Dendritic cell treated with granulocyte-macrophage colony-stimulating factor and Interleukin-4, amounts not matched to agents 40 ng/mL and 50 ng/mL, for 4 days (primary cell): ENCODE data around the gene MPZL2.

Source experiments
- H3K27ac Mint-ChIP-seq: one replicate; pipeline ENCODE4 v1.8.0; 2022; ENCODE audit warnings: mild to moderate bottlenecking, mixed read lengths
- H3K27me3 Mint-ChIP-seq: one replicate; pipeline ENCODE4 v1.8.0; 2022; ENCODE audit warnings: mild to moderate bottlenecking, mixed read lengths
- H3K36me3 Mint-ChIP-seq: one replicate; pipeline ENCODE4 v1.8.0; 2022; ENCODE audit warnings: low read depth, mixed read lengths
- H3K4me1 Mint-ChIP-seq: one replicate; pipeline ENCODE4 v1.8.0; 2022; ENCODE audit warnings: low read depth, mixed read lengths
- H3K4me3 Mint-ChIP-seq: one replicate; pipeline ENCODE4 v1.8.0; 2022; ENCODE audit warnings: mild to moderate bottlenecking, moderate library complexity, mixed read lengths
- H3K9me3 Mint-ChIP-seq: one replicate; pipeline ENCODE4 v1.8.0; 2022; ENCODE audit warnings: mixed read lengths
- intact Hi-C: fragments of 100-400 bp; cut with micrococcal nuclease; formaldehyde crosslinking; loops from one replicate; pipeline ENCODE4 v1.15.0; 2022

Gene MPZL2

GRCh38 chr11:118274186-118274585 lies 10.1 kb upstream of the MPZL2 start:
- Mint-ChIP-seq H3K9me3 (no peaks in the 10 kb centered on the region), H3K27me3 (peaks cover 10% of the 10 kb centered on the region), H3K27ac (no peak overlapping the region), H3K4me3 (no peak overlapping the region), H3K36me3 (no peaks in the 10 kb centered on the region), H3K4me1 (peaks cover 5% of the 10 kb centered on the region)
- intact Hi-C loops = no loop called here

DNA sequence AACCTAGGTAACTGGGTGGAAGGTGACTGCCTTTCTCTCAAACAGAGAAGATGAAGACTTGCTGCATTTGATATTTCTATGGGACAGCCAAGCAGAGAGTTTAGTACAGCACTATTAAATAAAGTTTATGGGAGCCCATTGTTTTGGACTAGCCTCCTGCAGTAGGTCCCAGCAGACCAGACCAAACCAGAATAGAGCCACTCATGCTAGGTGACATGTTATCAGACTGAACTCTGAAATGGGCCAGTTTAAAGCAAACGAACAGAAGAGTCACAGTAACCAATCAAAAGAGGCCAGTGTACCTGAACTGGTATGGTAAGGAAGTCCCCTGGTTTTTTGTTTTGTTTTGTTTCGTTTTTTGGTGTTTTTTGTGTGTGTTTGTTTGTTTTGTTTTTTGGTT lies 7.9 kb upstream of the MPZL2 start:
- H3K27me3 Mint-ChIP-seq = peaks cover 10% of the 10 kb centered on the region
- no peaks in the 10 kb centered on the region for H3K9me3 Mint-ChIP-seq
- H3K4me1 Mint-ChIP-seq = peaks cover 5% of the 10 kb centered on the region
- no peaks in the 10 kb centered on the region for H3K36me3 Mint-ChIP-seq
- intact Hi-C loops = no loop called here
- no peak overlapping the region for H3K27ac Mint-ChIP-seq
- no peak overlapping the region for H3K4me3 Mint-ChIP-seq

DNA sequence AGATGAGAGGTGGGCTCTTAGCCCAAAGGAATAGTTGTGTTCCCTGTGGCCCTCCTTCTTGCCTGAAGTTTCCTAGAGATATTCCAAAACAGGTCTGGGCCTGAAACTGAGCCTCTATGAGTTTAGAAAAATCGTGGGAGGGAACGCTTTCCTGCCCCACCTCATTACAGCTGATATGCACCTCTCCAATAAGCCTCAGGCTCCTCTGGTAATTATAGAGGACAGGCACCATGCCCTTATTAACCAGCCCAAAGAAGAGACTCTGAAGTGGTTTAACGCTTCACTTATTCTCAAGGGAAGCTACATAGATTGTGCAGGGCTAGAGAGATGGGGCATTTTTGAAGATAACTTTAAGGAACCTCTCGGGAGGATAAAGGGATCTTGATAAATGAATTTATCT lies 3.4 kb upstream of the MPZL2 start:
- Mint-ChIP-seq H3K36me3 (no peaks in the 10 kb centered on the region), H3K27ac (no peak overlapping the region), H3K4me1 (peaks cover 43% of the 10 kb centered on the region), H3K27me3 (peaks cover 17% of the 10 kb centered on the region), H3K4me3 (no peak overlapping the region), H3K9me3 (no peaks in the 10 kb centered on the region)
- intact Hi-C loops = no loop called here

DNA sequence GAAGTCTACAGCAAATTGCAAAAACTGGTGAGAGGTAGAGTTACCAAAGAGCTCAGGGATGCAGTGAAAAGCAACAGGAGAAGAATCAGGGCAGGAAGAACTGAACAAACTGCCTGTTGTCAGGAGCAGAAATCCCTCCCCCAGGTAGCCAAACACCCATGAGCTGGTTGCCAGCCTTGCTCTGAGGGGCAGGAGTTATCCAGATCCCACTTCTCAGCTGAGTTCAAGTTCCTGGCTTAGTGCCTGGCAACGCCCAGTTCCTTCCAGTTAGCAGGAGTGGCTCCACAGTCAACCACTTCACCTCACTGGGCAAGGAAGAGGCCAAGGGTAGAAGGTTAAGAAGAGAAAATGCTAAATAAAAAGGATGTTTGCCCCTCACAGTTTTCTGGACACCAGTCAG lies 1.9 kb upstream of the MPZL2 start:
- peaks cover 17% of the 10 kb centered on the region for H3K27me3 Mint-ChIP-seq
- peaks cover 49% of the 10 kb centered on the region for H3K4me1 Mint-ChIP-seq
- H3K9me3 Mint-ChIP-seq = no peaks in the 10 kb centered on the region
- intact Hi-C loops = no loop called here
- no peak overlapping the region for H3K4me3 Mint-ChIP-seq
- no peak overlapping the region for H3K27ac Mint-ChIP-seq
- H3K36me3 Mint-ChIP-seq = no peaks in the 10 kb centered on the region

DNA sequence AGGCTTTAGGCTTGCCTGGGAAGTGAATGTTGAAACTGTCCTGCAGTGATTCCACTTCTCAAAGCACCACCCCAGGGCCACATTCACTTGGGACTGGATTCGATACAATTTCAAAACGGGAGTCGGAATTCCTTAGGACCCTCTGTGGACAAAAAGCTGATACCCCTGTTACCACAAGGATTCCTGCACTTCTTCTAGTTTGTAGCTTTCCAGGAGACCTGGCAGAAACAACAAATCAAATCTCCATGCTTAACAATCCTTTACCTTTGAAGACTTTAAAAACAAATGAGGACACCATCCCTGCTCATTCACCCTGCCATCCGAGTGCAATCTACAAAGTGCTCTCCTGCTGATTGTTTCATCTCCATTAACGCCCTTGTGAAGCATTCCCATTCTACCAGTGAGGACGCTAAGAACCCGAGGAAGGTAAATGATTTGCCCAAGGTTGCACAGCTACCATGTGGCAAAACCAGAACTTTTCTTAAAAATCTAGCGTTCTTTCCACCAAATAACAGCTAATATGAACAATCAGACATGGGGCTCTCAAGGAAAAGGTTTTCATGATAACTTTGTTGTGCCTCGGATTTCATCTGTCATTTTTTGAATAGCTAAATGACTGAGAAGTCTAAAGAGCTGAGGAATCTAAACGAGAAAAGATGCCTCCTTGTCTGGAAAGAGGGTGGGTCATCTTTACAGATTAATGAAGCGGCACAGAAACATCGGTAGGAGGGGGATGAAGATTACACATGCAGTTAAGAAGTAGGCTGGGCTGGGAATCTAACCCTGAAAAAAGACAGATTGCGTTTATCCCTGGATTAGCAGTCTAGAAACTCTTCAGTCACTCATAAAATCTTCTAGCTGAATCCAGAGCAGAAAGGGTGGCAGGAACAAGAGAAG lies 720 bp upstream of the MPZL2 start:
- peak overlapping the region; percentile 72 for H3K4me3 Mint-ChIP-seq
- H3K27me3 Mint-ChIP-seq = peaks cover 17% of the 10 kb centered on the region
- intact Hi-C loops = no loop called here
- H3K27ac Mint-ChIP-seq = peak overlapping the region; percentile 69
- H3K9me3 Mint-ChIP-seq = no peaks in the 10 kb centered on the region
- H3K36me3 Mint-ChIP-seq = no peaks in the 10 kb centered on the region
- peaks cover 46% of the 10 kb centered on the region for H3K4me1 Mint-ChIP-seq

GRCh38 chr11:118263112-118263511 lies 985 bp downstream of the MPZL2 start:
- Mint-ChIP-seq H3K4me3 (no peak overlapping the region), H3K27me3 (peaks cover 14% of the 10 kb centered on the region), H3K27ac (no peak overlapping the region)

DNA sequence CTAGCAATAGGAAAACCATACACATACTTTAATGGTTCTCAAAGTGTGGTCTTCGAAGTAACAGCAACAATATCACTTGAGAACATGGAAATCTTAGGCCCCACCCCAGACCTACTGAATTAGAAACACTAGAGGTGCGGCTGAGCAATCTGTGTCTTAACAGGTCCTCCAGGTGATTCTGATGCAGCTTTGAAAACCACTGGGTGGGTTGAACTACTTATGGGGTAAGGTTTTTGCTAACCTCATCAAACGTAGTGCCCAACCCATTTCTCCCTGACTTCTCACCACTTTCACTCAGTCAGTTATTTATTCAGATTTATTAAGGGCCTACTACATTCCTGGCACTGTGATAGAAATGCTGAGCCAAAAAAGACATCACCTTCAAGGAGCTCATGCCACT lies 3.7 kb downstream of the MPZL2 start:
- intact Hi-C loops = no loop called here
- peaks cover 14% of the 10 kb centered on the region for H3K27me3 Mint-ChIP-seq
- H3K27ac Mint-ChIP-seq = no peak overlapping the region
- H3K36me3 Mint-ChIP-seq = no peaks in the 10 kb centered on the region
- H3K4me3 Mint-ChIP-seq = no peak overlapping the region
- peaks cover 9% of the 10 kb centered on the region for H3K9me3 Mint-ChIP-seq
- peaks cover 33% of the 10 kb centered on the region for H3K4me1 Mint-ChIP-seq

More at GRCh38 chr11:118263112-118263511, 985 bp downstream of the MPZL2 start:
- intact Hi-C loops = no loop called here
- Mint-ChIP-seq H3K9me3 (peaks cover 9% of the 10 kb centered on the region), H3K36me3 (no peaks in the 10 kb centered on the region), H3K4me1 (peaks cover 44% of the 10 kb centered on the region)

DNA sequence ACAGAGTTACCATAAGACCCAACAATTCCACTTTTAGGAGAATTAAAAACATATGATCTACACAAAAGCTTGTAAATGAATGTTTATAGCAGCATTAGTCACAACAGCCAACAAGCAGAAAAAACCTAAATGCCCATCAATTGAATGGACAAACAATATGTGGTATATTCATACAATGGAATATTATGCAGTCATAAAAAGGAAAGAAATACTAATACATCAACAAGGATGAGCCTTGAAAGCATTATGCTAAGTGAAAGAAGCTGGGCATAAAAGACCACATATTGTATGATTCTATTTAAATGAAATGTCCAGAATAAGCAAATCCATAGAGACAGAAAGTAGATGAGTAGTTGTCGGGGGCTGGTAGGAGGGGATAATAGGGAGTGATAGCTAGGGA lies 5.0 kb downstream of the MPZL2 start:
- no peak overlapping the region for H3K27ac Mint-ChIP-seq
- H3K4me3 Mint-ChIP-seq = no peak overlapping the region
- peaks cover 22% of the 10 kb centered on the region for H3K4me1 Mint-ChIP-seq
- intact Hi-C loops = no loop called here
- H3K9me3 Mint-ChIP-seq = peaks cover 9% of the 10 kb centered on the region
- H3K36me3 Mint-ChIP-seq = no peaks in the 10 kb centered on the region
- peaks cover 2% of the 10 kb centered on the region for H3K27me3 Mint-ChIP-seq

GRCh38 chr11:118258410-118258809 lies 5.7 kb downstream of the MPZL2 start:
- Mint-ChIP-seq H3K27me3 (no peaks in the 10 kb centered on the region), H3K36me3 (no peaks in the 10 kb centered on the region), H3K27ac (no peak overlapping the region), H3K4me1 (peaks cover 16% of the 10 kb centered on the region), H3K4me3 (no peak overlapping the region), H3K9me3 (peaks cover 9% of the 10 kb centered on the region)
- intact Hi-C loops = no loop called here

GRCh38 chr11:118252688-118253087 lies 11.4 kb downstream of the MPZL2 start:
- Mint-ChIP-seq H3K4me1 (peaks cover 18% of the 10 kb centered on the region), H3K4me3 (peak overlapping the region; percentile 96), H3K36me3 (peaks cover 6% of the 10 kb centered on the region), H3K27me3 (no peaks in the 10 kb centered on the region), H3K9me3 (no peaks in the 10 kb centered on the region), H3K27ac (peak overlapping the region; percentile 96)
- intact Hi-C loops = loop anchor here (5.0 kb wide), 1 partner anchor 35 kb away; no protein-coding TSS in a partner anchor

- Mint-ChIP-seq H3K27ac (peak within 1 kb of the TSS; percentile 96), H3K36me3 (peaks cover 6% of the 10 kb centered on the region)
- intact Hi-C loops = loop anchor here (5.0 kb wide), 1 partner anchor 35 kb away; no protein-coding TSS in a partner anchor
Measured at GRCh38 chr11:118251858-118252652, 12.0 kb downstream of the MPZL2 start, which contains the start of gene MPZL3. TSS of gene MPZL3 (minus strand) at chr11:118252365. CDS start at chr11:118252294, 71 bp downstream.

DNA sequence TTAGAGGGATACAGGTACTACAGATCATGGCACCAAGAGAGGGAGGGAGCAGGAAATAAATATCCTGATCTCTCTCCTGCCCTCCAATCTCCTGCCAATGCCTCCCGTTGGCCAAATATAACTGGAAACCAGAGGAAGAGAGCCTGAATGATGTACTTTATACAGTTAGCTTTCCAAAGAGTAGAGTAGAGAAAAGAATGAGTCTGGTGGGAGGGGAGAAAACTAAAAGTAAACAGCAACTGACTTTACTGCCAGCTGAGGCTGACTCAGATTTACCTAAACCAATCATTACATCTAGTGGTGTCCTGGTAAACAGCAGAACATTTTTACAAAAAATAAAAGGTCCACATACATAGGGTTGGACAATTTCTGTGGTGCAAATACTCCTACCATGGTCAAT lies 17.1 kb downstream of the MPZL2 start:
- peaks cover 48% of the 10 kb centered on the region for H3K4me1 Mint-ChIP-seq
- H3K27me3 Mint-ChIP-seq = no peaks in the 10 kb centered on the region
- H3K9me3 Mint-ChIP-seq = no peaks in the 10 kb centered on the region
- intact Hi-C loops = no loop called here
- peaks cover 3% of the 10 kb centered on the region for H3K36me3 Mint-ChIP-seq
- H3K4me3 Mint-ChIP-seq = no peak overlapping the region
- no peak overlapping the region for H3K27ac Mint-ChIP-seq

More at GRCh38 chr11:118251858-118252652, 12.0 kb downstream of the MPZL2 start, which contains the start of gene MPZL3:
- Mint-ChIP-seq H3K4me3 (peak within 1 kb of the TSS; percentile 96), H3K9me3 (no peaks in the 10 kb centered on the region), H3K27me3 (no peaks in the 10 kb centered on the region), H3K4me1 (peaks cover 21% of the 10 kb centered on the region)

GRCh38 chr11:118245936-118246562 lies 18.0 kb downstream of the MPZL2 start:
- Mint-ChIP-seq H3K27me3 (no peaks in the 10 kb centered on the region), H3K9me3 (no peaks in the 10 kb centered on the region), H3K4me3 (no peak overlapping the region), H3K27ac (no peak overlapping the region), H3K4me1 (peaks cover 52% of the 10 kb centered on the region), H3K36me3 (no peaks in the 10 kb centered on the region)
- intact Hi-C loops = no loop called here
